ENCODE data around the gene AMPH.
"Not testable (repeated sequence)": the region's sequence is repeated elsewhere in the genome, so short reads cannot be mapped to it uniquely, and the experiment has no call there.

AMPH gene

DNA sequence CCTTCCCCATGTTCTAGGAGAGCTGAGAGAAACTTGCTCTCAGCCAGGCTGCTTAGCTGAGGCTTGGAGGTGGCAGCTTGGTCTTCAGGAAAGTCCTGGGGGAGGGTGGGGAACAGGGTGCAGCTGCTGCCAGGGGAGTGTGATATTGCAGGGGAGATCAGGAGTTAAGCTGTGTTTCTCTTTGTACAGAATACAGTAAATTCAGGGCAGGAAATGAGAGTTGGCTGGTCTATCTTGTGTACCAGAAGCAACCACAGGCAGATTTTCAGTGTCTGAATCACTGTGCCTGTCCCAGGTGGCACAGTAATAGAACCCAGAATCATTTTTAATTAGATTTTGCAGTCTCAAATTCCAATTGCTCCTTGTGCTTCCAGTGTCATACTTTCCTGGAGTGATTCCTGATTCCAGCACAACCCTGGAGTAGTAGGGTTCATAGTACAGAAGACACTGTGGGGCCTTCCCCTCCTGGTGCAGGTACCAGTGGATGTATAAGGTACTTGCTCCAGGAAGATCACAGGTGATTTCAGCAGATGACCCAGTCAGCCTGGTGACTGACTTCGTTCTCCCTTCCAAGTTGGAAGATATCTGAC, 263.8 kb downstream of the AMPH start:
- TF ChIP-seq, protein P1, sequence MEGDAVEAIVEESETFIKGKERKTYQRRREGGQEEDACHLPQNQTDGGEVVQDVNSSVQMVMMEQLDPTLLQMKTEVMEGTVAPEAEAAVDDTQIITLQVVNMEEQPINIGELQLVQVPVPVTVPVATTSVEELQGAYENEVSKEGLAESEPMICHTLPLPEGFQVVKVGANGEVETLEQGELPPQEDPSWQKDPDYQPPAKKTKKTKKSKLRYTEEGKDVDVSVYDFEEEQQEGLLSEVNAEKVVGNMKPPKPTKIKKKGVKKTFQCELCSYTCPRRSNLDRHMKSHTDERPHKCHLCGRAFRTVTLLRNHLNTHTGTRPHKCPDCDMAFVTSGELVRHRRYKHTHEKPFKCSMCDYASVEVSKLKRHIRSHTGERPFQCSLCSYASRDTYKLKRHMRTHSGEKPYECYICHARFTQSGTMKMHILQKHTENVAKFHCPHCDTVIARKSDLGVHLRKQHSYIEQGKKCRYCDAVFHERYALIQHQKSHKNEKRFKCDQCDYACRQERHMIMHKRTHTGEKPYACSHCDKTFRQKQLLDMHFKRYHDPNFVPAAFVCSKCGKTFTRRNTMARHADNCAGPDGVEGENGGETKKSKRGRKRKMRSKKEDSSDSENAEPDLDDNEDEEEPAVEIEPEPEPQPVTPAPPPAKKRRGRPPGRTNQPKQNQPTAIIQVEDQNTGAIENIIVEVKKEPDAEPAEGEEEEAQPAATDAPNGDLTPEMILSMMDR (IDR thresholded peaks at IDR 0.05; ENCODE audit: low read depth, low read length): no peak
- no peak overlapping the region for H3K4me3 ChIP-seq (replicated peaks in 1 of 2; ENCODE audit: low read depth in 2 of 2, low read length in 2 of 2)
- peak in 1 of 2 donors; percentile 13 for DNase-seq (ENCODE audit: low read depth in 2 of 2)

DNA sequence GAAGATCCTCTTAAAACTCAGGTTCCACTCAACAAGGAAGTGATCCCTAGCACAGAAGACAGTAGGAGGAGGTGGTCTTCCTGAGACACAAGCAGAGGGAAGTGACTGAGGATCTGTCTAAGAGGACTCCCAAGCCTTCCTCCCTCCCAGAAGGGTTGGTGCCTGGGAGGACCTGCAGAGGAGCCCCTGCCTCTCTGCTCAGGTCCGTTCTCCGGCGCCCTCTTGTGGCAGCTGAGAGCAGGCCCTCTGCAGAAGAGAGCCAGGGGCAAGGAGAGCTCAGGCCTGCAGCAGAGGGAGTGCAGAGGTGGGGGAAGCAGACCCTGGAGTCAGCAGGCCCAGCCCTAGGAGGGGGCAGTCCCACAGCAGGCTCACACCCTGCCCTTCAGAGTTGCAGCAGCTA, 267.8 kb downstream of the AMPH start:
- DNase-seq (ENCODE audit: low read depth in 2 of 2): peak; percentile 27 to 36
- TF ChIP-seq, protein P1 (IDR thresholded peaks at IDR 0.05; ENCODE audit: low read depth, low read length): peak; percentile 60
- H3K4me3 ChIP-seq (replicated peaks in 1 of 2; ENCODE audit: low read depth in 2 of 2, low read length in 2 of 2): not testable (repeated sequence)

DNA sequence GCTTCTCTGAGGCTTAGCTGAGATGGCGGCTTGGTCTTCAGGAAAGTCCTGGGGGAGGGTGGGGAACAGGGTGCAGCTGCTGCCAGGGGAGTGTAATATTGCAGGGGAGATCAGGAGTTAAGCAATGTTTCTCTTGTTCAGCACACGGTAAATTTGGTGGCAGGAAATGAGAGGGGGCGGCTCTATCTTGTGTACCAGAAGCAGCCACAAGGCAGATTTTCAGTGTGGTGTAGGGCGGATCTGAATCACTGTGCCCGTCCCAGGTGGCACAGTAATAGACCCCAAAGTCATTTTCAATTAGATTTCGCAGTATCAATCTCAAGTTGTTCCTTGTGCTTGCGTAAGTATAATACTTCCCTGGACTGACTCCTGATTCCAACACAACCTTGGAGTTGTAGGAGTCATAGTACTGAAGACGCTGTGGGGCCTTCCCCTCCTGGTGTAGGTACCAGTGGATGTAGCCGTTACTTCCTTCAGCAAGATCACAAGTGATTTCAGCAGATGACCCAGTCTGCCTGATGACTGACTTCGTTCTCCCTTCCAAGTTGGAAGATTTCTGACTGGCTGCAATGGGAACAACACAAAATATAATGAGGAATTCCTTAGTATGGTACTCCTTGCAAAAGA, 268.4 kb downstream of the AMPH start:
- not testable (repeated sequence) for DNase-seq (ENCODE audit: low read depth in 2 of 2); H3K4me3 ChIP-seq (replicated peaks in 1 of 2; ENCODE audit: low read depth in 2 of 2, low read length in 2 of 2)

DNA sequence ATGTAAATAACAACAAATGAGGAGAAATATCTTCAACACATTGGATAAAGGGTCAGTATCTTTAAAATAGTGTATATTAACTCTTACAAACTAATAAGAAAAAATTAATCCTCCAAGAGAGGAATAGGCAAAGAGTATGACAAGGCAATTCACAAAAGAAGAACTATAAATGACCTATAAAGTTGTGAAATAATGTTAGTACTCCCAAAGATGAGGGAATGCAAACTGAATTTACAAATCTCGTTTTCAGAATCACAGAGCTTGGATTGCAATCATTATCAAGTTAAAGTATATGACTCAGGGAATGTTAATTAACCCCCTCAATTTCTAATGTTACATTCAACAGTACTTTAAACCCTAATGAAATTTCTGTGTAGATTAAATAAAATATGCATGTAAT, 270.4 kb downstream of the AMPH start:
- no peak for DNase-seq (ENCODE audit: low read depth in 2 of 2)
- H3K4me3 ChIP-seq (replicated peaks in 1 of 2; ENCODE audit: low read depth in 2 of 2, low read length in 2 of 2): no peak overlapping the region
- TF ChIP-seq, protein P1 (IDR thresholded peaks at IDR 0.05; ENCODE audit: low read depth, low read length): no peak

DNA sequence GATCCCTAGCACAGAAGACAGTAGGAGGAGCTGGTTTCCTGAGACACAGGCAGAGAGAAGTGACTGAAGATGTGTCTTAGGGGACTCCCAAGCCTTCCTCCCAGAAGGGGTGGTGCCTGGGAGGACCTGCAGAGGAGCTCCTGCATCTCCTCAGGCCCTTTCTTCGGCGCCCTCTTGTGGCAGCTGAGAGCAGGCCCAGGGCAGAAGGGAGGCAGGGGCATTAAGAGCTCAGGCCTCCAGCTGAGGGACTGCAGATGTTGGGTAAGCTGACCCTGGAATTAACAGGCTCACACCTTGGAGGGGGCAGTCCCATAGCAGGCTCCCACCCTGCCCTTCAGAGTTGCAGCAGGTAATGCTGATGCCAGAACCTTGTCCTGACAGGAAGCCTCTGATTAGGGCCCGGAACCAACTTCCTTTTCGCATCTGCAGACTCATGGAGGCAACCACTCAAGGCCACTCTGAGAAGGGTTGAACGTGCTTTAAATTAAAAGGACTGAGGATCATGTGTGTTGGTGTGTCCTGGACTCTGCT, 272.0 kb downstream of the AMPH start:
- H3K4me3 ChIP-seq (replicated peaks in 1 of 2; ENCODE audit: low read depth in 2 of 2, low read length in 2 of 2): not testable (repeated sequence)
- TF ChIP-seq, protein P1 (IDR thresholded peaks at IDR 0.05; ENCODE audit: low read depth, low read length): peak; percentile 17
- peak in 1 of 2 donors; percentile 39 for DNase-seq (ENCODE audit: low read depth in 2 of 2)

DNA sequence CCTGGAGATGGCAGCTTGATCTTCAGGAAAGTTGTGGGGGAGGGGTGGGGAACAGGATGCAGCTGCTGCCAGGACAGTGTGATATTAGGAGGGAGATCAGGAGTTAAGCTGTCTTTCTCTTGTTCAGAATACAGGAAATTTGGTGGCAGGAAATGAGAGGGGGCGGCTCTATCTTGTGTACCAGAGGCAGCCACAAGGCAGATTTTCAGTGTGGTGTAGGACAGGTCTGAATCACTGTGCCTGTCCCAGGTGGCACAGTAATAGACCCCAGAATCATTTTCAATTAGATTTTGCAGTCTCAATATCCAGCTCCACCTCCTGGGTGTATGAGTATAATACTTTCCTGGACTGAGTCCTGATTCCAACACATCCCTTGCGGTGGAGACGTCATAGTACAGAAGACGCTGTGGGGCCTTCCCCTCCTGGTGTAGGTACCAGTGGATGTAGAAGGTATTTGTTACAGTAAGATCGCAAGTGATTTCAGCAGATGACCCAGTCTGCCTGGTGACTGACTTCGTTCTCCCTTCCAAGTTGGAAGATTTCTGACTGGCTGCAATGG, 272.8 kb downstream of the AMPH start:
- not testable (repeated sequence) for H3K4me3 ChIP-seq (replicated peaks in 1 of 2; ENCODE audit: low read depth in 2 of 2, low read length in 2 of 2)
- DNase-seq (ENCODE audit: low read depth in 2 of 2): peak in 1 of 2 donors; percentile 22

DNA sequence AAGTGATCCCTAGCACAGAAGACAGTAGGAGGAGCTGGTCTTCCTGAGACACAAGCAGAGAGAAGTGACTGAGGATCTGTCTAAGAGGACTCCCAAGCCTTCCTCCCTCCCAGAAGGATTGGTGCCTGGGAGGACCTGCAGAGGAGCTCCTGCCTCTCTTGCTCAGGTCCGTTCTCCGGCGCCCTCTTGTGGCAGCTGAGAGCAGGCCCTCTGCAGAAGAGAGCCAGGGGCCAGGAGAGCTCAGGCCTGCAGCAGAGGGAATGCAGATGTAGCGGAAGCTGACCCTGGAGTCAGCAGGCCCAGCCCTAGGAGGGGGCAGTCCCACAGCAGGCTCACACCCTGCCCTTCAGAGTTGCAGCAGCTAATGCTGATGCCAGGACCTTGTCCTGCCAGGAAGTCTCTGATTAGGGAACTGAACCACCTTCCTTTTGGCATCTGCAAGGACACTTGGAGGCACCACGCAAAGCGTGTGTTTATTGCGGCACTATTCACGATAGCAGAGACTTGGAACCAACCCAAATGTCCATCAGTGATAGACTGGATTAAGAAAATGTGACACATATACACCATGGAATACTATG, 276.8 kb downstream of the AMPH start:
- TF ChIP-seq, protein P1 (IDR thresholded peaks at IDR 0.05; ENCODE audit: low read depth, low read length): peak; percentile 70
- H3K4me3 ChIP-seq (replicated peaks in 1 of 2; ENCODE audit: low read depth in 2 of 2, low read length in 2 of 2): not testable (repeated sequence)
- peak; percentile 42 to 60 for DNase-seq (ENCODE audit: low read depth in 2 of 2)

DNA sequence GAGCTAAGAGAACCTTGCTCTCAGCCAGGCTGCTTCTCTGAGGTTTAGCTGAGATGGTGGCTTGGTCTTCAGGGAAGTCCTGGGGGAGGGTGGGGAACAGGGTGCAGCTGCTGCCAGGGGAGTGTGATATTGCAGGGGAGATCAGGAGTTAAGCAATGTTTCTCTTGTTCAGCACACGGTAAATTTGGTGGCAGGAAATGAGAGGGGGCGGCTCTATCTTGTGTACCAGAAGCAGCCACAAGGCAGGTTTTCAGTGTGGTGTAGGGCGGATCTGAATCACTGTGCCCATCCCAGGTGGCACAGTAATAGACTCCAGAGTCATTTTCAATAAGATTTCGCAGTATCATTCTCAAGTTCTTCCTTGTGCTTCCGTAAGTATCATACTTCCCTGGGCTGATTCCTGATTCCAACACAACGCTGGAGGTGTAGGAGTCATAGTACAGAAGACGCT, 277.7 kb downstream of the AMPH start:
- not testable (repeated sequence) for H3K4me3 ChIP-seq (replicated peaks in 1 of 2; ENCODE audit: low read depth in 2 of 2, low read length in 2 of 2); DNase-seq (ENCODE audit: low read depth in 2 of 2)
